VCaP (cell line): ENCODE results near the gene OR4K2.

Experiments used
- H3K27ac ChIP-seq: fragments of 450-650 bp; 2 replicates; pipeline ENCODE4 v1.5.1; 2017
- TF ChIP-seq, protein P1 (sequence below): fragments of 450-650 bp; conservative IDR thresholded peaks from 2 replicates; pipeline ENCODE4 v1.5.1; 2017; ENCODE audit warnings: mild to moderate bottlenecking, moderate library complexity

Gene OR4K2

DNA sequence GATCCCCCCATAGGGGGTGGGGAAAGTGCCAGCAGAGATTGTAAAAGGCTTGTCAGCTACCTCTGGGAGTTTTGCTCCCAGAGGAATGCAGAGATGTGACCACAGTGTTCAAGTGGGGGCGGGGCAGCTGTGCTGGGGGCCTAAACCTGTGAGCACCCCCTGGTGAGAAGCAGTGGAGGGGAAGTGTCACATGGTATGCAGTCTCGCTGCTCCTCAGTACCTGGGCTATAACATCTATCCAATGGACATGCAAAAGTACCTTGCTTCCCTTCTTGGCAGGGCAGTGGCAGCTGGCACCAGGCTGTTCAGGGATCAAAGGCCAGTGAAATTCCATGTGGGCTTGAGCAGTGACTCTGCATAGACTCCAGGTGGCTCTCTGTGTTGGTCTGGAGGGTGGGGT is 20.3 kb downstream of the OR4K2 start:
- H3K27ac ChIP-seq = no peak overlapping the region

DNA sequence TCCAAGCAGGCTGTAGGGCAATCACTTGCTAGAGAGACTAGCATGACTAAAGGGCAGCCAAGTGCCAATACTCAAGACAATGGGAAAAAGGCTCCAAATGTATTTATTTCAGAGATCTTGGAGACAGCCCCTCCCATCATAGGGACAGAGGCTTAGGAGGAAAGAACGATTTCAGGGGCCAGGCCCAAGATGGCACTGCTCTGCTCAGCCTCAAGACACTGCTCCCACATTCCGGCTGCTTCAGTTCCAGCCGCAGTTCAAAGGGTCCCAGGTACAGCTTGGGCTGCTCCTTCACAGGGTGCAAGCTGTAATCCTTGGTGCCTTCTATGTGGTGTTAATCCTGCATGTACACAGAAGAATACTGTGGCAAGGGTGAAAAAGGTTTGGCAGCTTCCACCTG is 26.1 kb downstream of the OR4K2 start:
- TF ChIP-seq, protein P1, sequence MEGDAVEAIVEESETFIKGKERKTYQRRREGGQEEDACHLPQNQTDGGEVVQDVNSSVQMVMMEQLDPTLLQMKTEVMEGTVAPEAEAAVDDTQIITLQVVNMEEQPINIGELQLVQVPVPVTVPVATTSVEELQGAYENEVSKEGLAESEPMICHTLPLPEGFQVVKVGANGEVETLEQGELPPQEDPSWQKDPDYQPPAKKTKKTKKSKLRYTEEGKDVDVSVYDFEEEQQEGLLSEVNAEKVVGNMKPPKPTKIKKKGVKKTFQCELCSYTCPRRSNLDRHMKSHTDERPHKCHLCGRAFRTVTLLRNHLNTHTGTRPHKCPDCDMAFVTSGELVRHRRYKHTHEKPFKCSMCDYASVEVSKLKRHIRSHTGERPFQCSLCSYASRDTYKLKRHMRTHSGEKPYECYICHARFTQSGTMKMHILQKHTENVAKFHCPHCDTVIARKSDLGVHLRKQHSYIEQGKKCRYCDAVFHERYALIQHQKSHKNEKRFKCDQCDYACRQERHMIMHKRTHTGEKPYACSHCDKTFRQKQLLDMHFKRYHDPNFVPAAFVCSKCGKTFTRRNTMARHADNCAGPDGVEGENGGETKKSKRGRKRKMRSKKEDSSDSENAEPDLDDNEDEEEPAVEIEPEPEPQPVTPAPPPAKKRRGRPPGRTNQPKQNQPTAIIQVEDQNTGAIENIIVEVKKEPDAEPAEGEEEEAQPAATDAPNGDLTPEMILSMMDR = no peak
- H3K27ac ChIP-seq = no peak overlapping the region

More for the DNA sequence above, 20.3 kb downstream of the OR4K2 start:
- TF ChIP-seq, protein P1 = no peak

DNA sequence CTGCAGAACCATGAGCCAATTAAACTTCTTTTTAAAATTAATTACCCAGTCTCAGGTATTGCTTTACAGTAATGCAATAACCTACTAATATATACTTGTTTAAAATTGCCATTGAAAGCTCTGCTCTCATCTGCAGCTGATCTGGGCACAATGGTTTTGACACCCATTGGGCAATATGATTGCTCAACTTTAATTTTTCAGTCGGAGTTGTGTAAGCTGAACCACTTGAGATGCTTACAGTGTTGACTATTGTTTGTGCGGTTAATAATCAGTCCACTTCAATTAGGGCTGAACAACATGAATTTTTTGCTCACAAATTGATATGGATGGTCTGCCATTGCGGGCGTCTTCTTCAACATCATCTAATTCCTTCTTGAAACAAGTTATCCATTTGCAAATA is 27.5 kb downstream of the OR4K2 start:
- TF ChIP-seq, protein P1 = no peak
- H3K27ac ChIP-seq = no peak overlapping the region

DNA sequence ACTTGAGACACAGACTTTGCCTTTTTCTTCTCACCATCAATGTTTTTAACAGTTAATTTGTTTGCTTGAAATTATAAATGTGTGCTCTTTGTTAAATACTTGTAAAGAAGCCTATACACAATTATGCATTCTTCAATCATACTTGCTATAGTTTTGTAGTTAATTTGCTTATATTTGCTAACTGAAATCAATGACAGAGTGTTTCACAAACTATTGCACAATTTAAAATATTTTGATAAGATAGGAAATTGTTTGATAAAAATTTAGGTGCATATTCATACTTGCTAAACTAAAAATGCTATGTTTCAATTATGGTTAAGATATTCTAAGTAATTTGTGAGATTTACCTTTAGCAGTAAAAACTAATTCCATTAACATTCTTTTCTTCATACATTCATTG is 31.7 kb downstream of the OR4K2 start:
- no peak overlapping the region for H3K27ac ChIP-seq
- TF ChIP-seq, protein P1 = no peak

DNA sequence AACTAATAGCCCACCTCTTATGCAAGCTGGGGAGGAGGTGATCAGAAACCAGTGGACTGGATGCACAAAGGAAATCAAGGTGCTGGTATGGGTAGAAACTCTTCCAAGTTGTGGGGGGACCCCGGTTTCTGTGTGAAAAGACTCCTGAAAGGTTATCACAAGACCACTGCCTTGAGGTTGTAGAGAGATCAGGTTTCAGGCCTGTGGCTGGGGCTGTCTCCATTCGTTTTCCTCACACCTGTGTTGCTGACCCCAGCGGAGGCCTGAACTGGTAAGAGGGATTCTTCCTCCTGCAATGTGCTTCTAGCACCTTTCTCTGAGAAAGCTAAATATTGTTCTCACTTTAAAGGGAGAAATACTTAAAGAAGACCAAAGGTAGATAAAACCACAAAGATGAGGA is 36.2 kb downstream of the OR4K2 start:
- TF ChIP-seq, protein P1 = no peak
- H3K27ac ChIP-seq = no peak overlapping the region

DNA sequence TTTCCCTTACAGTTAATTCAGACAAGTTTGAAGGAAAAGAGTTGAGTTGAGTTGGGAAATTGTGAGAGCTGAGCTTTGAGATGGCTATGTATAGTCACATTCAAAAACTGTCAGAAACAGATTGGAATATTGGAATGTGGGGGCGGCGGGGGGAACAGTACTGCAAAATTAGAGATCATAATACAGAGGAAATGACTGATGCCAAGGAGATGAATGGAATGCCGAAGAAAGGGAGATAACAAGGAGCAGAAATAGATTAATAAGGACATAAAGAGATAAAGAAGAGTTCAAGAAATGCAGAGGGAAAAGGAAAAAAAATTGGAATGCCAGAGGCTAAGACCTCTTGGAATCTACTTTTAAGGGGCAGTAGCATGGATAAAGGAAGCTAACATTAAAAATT is 42.3 kb downstream of the OR4K2 start:
- H3K27ac ChIP-seq = no peak overlapping the region
- TF ChIP-seq, protein P1 = no peak

DNA sequence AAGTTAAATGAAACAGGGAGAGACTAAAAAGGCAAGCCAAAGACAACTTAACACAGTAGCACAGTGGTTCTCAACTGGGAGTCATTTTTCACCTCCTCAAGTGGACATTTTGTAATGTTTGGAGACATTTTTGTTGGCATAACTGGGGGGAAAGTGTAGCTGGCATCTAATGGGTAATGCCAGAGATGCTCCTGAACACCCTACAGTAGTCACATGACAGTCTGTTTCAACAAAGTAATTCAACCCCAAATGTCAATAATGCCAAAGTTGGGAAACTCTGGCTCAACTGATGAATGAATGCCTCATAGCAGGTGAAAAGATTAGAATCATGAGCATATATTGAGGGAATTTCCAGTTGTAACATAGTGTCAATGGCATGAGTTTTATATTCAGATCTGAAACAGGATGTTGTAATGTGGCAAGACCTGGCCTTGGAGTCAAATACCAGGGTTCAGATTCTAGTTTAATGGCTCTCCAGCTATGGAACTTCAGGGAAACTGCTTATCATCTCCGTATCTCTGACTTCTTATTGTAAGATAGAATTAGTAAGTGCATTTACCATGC is 43.1 kb downstream of the OR4K2 start:
- no peak overlapping the region for H3K27ac ChIP-seq
- TF ChIP-seq, protein P1 = no peak
